ENCODE results near the gene TSPEAR. TPM values are rescaled to one million over a fixed set of nuclear protein-coding genes. Genes with fewer than 3 reads are reported as not detected.

Gene TSPEAR
- total RNA-seq, 4 donors from 2014 or later, result under 0.01 to 0.23 TPM; not detected in 2

DNA sequence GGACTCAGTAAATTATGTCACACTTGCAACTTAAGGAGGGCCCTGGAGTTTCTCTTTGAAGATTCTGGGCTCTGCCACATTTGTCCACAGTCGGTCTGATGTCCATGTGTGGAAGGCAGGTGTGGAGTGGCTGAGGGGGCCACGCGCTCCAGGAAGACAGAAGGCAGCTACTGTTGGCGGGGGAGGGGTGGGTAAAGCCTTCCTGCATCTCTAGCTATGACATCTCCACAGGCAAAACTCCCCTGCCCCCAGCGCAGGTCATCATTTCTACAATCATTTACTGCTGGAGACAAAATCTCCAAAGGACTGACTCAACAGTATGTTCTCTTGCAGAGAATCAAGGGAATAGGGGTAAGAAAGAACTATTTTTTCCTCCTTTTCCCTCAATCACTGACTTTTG is 11.4 kb upstream of the TSPEAR start:
- no peak overlapping the region for H3K4me3 ChIP-seq
- WGBS, result 74% methylated on average over 5 of the region's 5 CpGs
- no peaks in the 10 kb centered on the region for H3K36me3 ChIP-seq
- peaks cover 0 to 11% (median 8%) of the 10 kb centered on the region in 4 donors for H3K4me1 ChIP-seq
- TF ChIP-seq POLR2AphosphoS5 (IDR thresholded peaks at IDR 0.05) (no peak), EP300 (IDR thresholded peaks at IDR 0.05) (no peak), POLR2A (IDR thresholded peaks at IDR 0.05; ENCODE audit: low read depth) (no peak)
- TF ChIP-seq, protein P1, sequence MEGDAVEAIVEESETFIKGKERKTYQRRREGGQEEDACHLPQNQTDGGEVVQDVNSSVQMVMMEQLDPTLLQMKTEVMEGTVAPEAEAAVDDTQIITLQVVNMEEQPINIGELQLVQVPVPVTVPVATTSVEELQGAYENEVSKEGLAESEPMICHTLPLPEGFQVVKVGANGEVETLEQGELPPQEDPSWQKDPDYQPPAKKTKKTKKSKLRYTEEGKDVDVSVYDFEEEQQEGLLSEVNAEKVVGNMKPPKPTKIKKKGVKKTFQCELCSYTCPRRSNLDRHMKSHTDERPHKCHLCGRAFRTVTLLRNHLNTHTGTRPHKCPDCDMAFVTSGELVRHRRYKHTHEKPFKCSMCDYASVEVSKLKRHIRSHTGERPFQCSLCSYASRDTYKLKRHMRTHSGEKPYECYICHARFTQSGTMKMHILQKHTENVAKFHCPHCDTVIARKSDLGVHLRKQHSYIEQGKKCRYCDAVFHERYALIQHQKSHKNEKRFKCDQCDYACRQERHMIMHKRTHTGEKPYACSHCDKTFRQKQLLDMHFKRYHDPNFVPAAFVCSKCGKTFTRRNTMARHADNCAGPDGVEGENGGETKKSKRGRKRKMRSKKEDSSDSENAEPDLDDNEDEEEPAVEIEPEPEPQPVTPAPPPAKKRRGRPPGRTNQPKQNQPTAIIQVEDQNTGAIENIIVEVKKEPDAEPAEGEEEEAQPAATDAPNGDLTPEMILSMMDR (IDR thresholded peaks at IDR 0.05), result no peak
- H3K27me3 ChIP-seq, result peaks cover 0 to 75% (median 16%) of the 10 kb centered on the region in 4 donors
- no peak for DNase-seq (ENCODE audit: extremely low spot score)
- intact Hi-C loops (cut with DNase I), result no loop called here
- H3K9me3 ChIP-seq, result no peaks in the 10 kb centered on the region
- H3K27ac ChIP-seq (replicated peaks in 1 of 4), result no peak overlapping the region

DNA sequence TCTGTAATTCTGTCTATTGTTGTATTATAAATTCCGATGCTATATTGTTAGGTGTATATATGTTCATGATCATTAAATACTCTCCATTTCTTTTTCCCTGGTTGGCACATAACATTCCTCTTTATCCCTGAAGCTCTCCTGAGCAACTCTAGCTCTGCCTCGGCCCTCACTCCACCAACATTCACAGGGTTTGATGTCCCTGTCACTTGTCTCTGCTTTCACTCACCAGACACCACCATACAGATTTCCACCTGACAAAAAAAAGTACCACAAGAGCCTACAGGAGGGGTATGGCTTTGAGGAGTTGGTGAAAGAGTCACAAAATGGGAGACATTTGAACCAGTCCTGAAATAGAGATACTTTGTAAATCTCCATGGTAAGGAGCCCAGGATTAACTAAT is 8.8 kb upstream of the TSPEAR start:
- no peak for DNase-seq (ENCODE audit: extremely low spot score)
- Histone ChIP-seq H3K4me3 (no peak overlapping the region), H3K27ac (replicated peaks in 1 of 4) (no peak overlapping the region), H3K9me3 (no peaks in the 10 kb centered on the region), H3K36me3 (no peaks in the 10 kb centered on the region), H3K4me1 (peaks cover 0 to 11% (median 8%) of the 10 kb centered on the region in 4 donors), H3K27me3 (peaks cover 0 to 50% (median 16%) of the 10 kb centered on the region in 4 donors)
- intact Hi-C loops (cut with DNase I), result no loop called here
- WGBS, result 89% methylated on average over 2 of the region's 2 CpGs
- TF ChIP-seq EP300 (IDR thresholded peaks at IDR 0.05) (no peak), POLR2A (IDR thresholded peaks at IDR 0.05; ENCODE audit: low read depth) (no peak)

DNA sequence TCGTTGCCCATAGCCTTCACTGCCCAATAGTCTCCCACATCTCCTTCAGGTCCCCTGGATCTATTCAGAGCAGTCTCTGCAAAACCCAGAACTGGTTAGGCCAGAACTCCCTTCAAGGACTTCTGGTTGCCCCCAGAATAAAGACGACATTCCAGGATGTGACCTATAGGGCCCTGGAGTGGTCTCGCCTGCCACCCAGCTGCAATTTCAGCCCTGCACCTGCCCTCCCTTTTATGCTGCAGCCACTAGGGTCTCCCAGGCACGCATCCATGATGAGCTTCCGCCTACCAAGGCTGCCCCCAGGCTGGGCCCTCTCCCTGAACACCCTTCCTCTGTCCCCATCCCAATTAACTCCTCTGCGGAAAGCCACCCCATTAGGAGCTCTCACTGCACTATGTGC is 7.2 kb upstream of the TSPEAR start:
- 65% methylated on average over 6 of the region's 6 CpGs for WGBS
- Histone ChIP-seq H3K9me3 (no peaks in the 10 kb centered on the region), H3K4me1 (peaks cover 0 to 7% (median 5%) of the 10 kb centered on the region in 4 donors), H3K27me3 (peaks cover 0 to 43% (median 7%) of the 10 kb centered on the region in 4 donors), H3K4me3 (no peak overlapping the region), H3K36me3 (no peaks in the 10 kb centered on the region), H3K27ac (replicated peaks in 1 of 4) (no peak overlapping the region)
- TF ChIP-seq, protein P1 (IDR thresholded peaks at IDR 0.05), result no peak
- no peak for TF ChIP-seq EP300 (IDR thresholded peaks at IDR 0.05)
- TF ChIP-seq POLR2A (IDR thresholded peaks at IDR 0.05; ENCODE audit: low read depth), result no peak
- TF ChIP-seq POLR2AphosphoS5 (IDR thresholded peaks at IDR 0.05), result no peak
- no peak for DNase-seq (ENCODE audit: extremely low spot score)
- intact Hi-C loops (cut with DNase I), result no loop called here

DNA sequence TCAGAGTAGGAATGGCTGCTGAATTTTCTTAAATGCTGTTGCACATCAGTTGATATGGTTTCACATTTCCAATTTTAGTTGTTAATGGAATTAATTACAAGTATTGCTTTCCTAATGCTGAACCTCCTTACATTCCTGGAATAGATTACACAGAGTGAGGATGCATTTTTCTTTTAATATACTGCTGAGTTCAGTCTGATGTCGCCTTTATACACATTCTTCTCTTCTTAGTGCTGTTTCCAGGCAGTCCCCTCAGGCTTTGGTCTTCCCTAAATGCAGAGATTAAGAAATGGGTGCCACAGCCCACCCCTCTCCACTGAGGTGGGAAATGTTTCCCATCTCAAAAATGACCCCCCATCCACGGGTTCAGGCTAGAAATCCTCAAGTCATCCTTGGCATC is 6.7 kb upstream of the TSPEAR start:
- H3K27me3 ChIP-seq, result peaks cover 0 to 43% (median 3%) of the 10 kb centered on the region in 4 donors
- 49% methylated on average over 2 of the region's 2 CpGs for WGBS

DNA sequence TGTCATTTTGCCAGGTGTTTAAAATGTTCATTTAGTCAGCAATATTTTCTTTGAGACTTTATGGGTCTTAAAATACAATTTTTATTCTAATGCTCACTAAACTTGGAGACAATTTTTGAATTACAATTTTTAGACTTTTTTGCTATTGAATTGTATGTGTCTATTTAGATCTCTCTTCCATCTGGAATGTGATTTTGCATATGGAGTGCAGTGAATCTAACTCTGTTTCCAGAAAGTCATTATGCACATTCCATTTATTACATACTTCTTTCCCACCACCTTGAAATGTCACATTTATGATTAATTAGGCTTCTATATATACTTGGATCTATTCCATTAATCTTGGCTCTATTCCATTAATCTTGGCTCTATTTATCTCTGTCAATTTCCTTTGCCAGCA is 5.6 kb upstream of the TSPEAR start:
- H3K27me3 ChIP-seq, result peaks cover 0 to 46% (median 6%) of the 10 kb centered on the region in 4 donors
- H3K9me3 ChIP-seq, result no peaks in the 10 kb centered on the region
- no peak overlapping the region for H3K27ac ChIP-seq (replicated peaks in 1 of 4)
- no peaks in the 10 kb centered on the region for H3K36me3 ChIP-seq
- H3K4me3 ChIP-seq, result no peak overlapping the region
- TF ChIP-seq EP300 (IDR thresholded peaks at IDR 0.05) (no peak), POLR2AphosphoS5 (IDR thresholded peaks at IDR 0.05) (no peak), POLR2A (IDR thresholded peaks at IDR 0.05; ENCODE audit: low read depth) (no peak)
- TF ChIP-seq, protein P1 (IDR thresholded peaks at IDR 0.05), result no peak
- no peak for DNase-seq (ENCODE audit: extremely low spot score)
- H3K4me1 ChIP-seq, result peaks cover 0 to 2% (median 0%) of the 10 kb centered on the region in 4 donors
- intact Hi-C loops (cut with DNase I), result no loop called here

More for the DNA sequence above, 6.7 kb upstream of the TSPEAR start:
- H3K4me3 ChIP-seq, result no peak overlapping the region
- TF ChIP-seq EP300 (IDR thresholded peaks at IDR 0.05), result no peak
- TF ChIP-seq POLR2A (IDR thresholded peaks at IDR 0.05; ENCODE audit: low read depth), result no peak
- TF ChIP-seq, protein P1 (IDR thresholded peaks at IDR 0.05), result no peak
- no peak for TF ChIP-seq POLR2AphosphoS5 (IDR thresholded peaks at IDR 0.05)
- H3K9me3 ChIP-seq, result no peaks in the 10 kb centered on the region
- DNase-seq (ENCODE audit: extremely low spot score), result no peak
- intact Hi-C loops (cut with DNase I), result no loop called here
- H3K27ac ChIP-seq (replicated peaks in 1 of 4), result no peak overlapping the region
- no peaks in the 10 kb centered on the region for H3K36me3 ChIP-seq
- peaks cover 0 to 2% (median under 1%) of the 10 kb centered on the region in 4 donors for H3K4me1 ChIP-seq
